HepG2 (cell line): ENCODE results near the gene LHFPL2. TPM values are rescaled to one million over a fixed set of nuclear protein-coding genes. Genes with fewer than 3 reads are reported as not detected.

Source experiments
- ATAC-seq: fragments of 200-7000 bp; cut with Tn5 transposase; 3 replicates; pipeline ENCODE4 v1.9.1; 2020; ENCODE audit warnings: mild to moderate bottlenecking, moderate library complexity
- BruUV-seq: library from RNA; stranded (reverse); fragments of 400-500 nt; replicated peaks from 2 replicates; lab custom pipeline; 2021; lab: Mats Ljungman, UMichigan
- CTCF ChIA-PET: fragments of 300-600 bp; formaldehyde crosslinking; extraction: SDS; loops from one replicate; lab custom pipeline; 2021; ENCODE audit warnings: low total read pairs, inconsistent platforms, low intra/inter-chr PET ratio; lab: Yijun Ruan, JAX
- POLR2A ChIA-PET: fragments of 350-600 bp; sonication (Branson Sonifier 250); formaldehyde crosslinking; loops from one replicate; lab custom pipeline; 2020; ENCODE audit warnings: antibody characterized with exemption, inconsistent platforms; lab: Yijun Ruan, JAX
- DNase-seq: peaks from one replicate; pipeline ENCODE4 v3.0.0-alpha.2; 2015; ENCODE audit warnings: low spot score
- FAIRE-seq: peaks from 3 replicates; lab custom pipeline; 2011; peaks lifted over from hg19 to GRCh38; lab: Jason Lieb, UNC
- H2AFZ ChIP-seq: one replicate; pipeline ENCODE4 v1.6.1; 2011; ENCODE audit warnings: low read length, inconsistent platforms
- H3K27ac ChIP-seq: fragments of 300-600 bp; 3 replicates; pipeline ENCODE4 v1.8.0; 2011; ENCODE audit warnings: mixed run types, mild to moderate bottlenecking, mixed read lengths, low read length, inconsistent platforms; ENCODE audit not compliant: insufficient read depth; ENCODE audit errors: extremely low read length
- H3K27me3 ChIP-seq, 2 experiments: fragments of 200-600 bp in 1 of 2; 2 replicates in 1 of 2; 3 replicates in 1 of 2; pipeline versions ENCODE4 v1.6.0 to v1.8.0; 2011; ENCODE audit warnings: low read length in 2 of 2, mild to moderate bottlenecking in 2 of 2, moderate library complexity in 2 of 2, inconsistent platforms in 1 of 2; ENCODE audit not compliant: insufficient read depth in 2 of 2, control insufficient read depth in 1 of 2
- H3K36me3 ChIP-seq, 2 experiments: fragments of 200-600 bp in 1 of 2; replicated peaks in 1 of 2; 2 replicates in 1 of 2; 3 replicates in 1 of 2; pipeline versions ENCODE4 v1.5.1 to v1.8.0; 2011; ENCODE audit warnings: low read length in 2 of 2, inconsistent platforms in 1 of 2; ENCODE audit not compliant: insufficient read depth in 2 of 2, control insufficient read depth in 1 of 2
- H3K4me1 ChIP-seq: 2 replicates; pipeline ENCODE4 v1.5.1; 2012; ENCODE audit warnings: low read length, inconsistent platforms; ENCODE audit not compliant: insufficient read depth
- H3K4me2 ChIP-seq: 2 replicates; pipeline ENCODE4 v1.6.0; 2011; ENCODE audit warnings: low read depth, low read length, inconsistent platforms
- H3K4me3 ChIP-seq, 3 experiments: fragments of 200-600 bp in 1 of 3; sonication (generic), shearing (Covaris generic) in 1 of 3; replicated peaks in 1 of 3; 2 replicates each; pipeline ENCODE4 v1.5.1; 2011 to 2016; ENCODE audit warnings: low read length in 3 of 3, inconsistent platforms in 2 of 3, low read depth in 2 of 3, mild to moderate bottlenecking in 2 of 3, control low read depth in 1 of 3, mixed read lengths in 1 of 3; ENCODE audit not compliant: insufficient read depth in 1 of 3
- H3K79me2 ChIP-seq: one replicate; pipeline ENCODE4 v1.6.1; 2011; ENCODE audit warnings: low read length, inconsistent platforms; ENCODE audit not compliant: insufficient read depth
- H3K9ac ChIP-seq: 2 replicates; pipeline ENCODE4 v1.6.0; 2011; ENCODE audit warnings: mild to moderate bottlenecking, low read depth, low read length, inconsistent platforms; ENCODE audit not compliant: insufficient read depth
- H3K9me3 ChIP-seq: 2 replicates; pipeline ENCODE4 v1.5.1; 2012; ENCODE audit warnings: mild to moderate bottlenecking, low read length
- H4K20me1 ChIP-seq: 2 replicates; pipeline ENCODE4 v1.6.0; 2011; ENCODE audit warnings: inconsistent platforms, mild to moderate bottlenecking, low read length, moderate library complexity; ENCODE audit not compliant: insufficient read depth
- ARNTL ChIP-seq: sonication (generic); formaldehyde crosslinking; IDR thresholded peaks from 2 replicates; pipeline ENCODE4 v1.4.0; 2020; ENCODE audit warnings: mild to moderate bottlenecking, missing genetic modification reagents
- FOXK1 ChIP-seq: sonication (generic); formaldehyde crosslinking; IDR thresholded peaks from 2 replicates; pipeline ENCODE4 v1.4.0; 2020; ENCODE audit warnings: low read depth, missing genetic modification reagents, borderline replicate concordance
- SNAPC2 ChIP-seq: sonication (generic); formaldehyde crosslinking; IDR thresholded peaks from 2 replicates; pipeline ENCODE4 v1.8.1; 2022; ENCODE audit warnings: mild to moderate bottlenecking, missing genetic modification reagents
- ZNF577 ChIP-seq: sonication (generic); formaldehyde crosslinking; IDR thresholded peaks from 2 replicates; pipeline ENCODE4 v1.4.0; 2020; ENCODE audit warnings: mild to moderate bottlenecking, low read depth, missing genetic modification reagents, borderline replicate concordance
- ZSCAN29 ChIP-seq: sonication (generic); formaldehyde crosslinking; conservative IDR thresholded peaks from 2 replicates; pipeline ENCODE4 v1.4.0; 2020; ENCODE audit warnings: mild to moderate bottlenecking, missing genetic modification reagents
- WGBS: methylation state at CpG from one replicate; pipeline ENCODE4 v1.1.6; 2017; ENCODE audit warnings: low lambda C conversion rate; 5-methylcytosine and 5-hydroxymethylcytosine counted together
- in situ Hi-C: cut with HindIII; loops from 2 replicates; pipeline ENCODE4 v1.10.0; 2017; ENCODE audit warnings: low pct_unique_long_range_greater_than_20kb; ENCODE audit not compliant: extremely low pct_ligation_motif_present
- intact Hi-C: fragments of 100-400 bp; cut with micrococcal nuclease; formaldehyde crosslinking; loops from one replicate; pipeline ENCODE4 v1.10.0; 2022; ENCODE audit not compliant: unreplicated experiment
- polyA plus RNA-seq, 8 experiments: library from polyadenylated mRNA; depleted of rRNA in 3 of 8; stranded (reverse) in 7 of 8; unstranded in 1 of 8; fragments of >200 nt; fragmentation: Illumina TruSeq in 4 of 8; extraction: Trizol in 4 of 8; gene quantifications; 2 replicates each; pipeline versions ENCODE4 v1.2.1 to v1.2.3, GENCODE V29; 2011 to 2016; ENCODE audit warnings: low read depth in 4 of 8, missing spikeins in 1 of 8, mixed read lengths in 1 of 8; ENCODE audit not compliant: insufficient read depth in 1 of 8
- total RNA-seq, 5 experiments: library from RNA; depleted of rRNA; stranded (reverse); fragments of >200 nt; fragmentation: Illumina TruSeq; extraction: Trizol; gene quantifications; 2 replicates each; pipeline ENCODE4 v1.2.3, GENCODE V29; 2016; ENCODE audit warnings: low read depth in 1 of 5
- TF ChIP-seq, protein P1 (sequence below): sonication (generic); formaldehyde crosslinking; IDR thresholded peaks from 2 replicates; pipeline ENCODE4 v1.4.0; 2020; ENCODE audit warnings: missing genetic modification reagents, borderline replicate concordance
- TF ChIP-seq, protein P2 (sequence below): sonication (generic); formaldehyde crosslinking; IDR thresholded peaks from 2 replicates; pipeline ENCODE4 v1.4.0; 2020; ENCODE audit warnings: mild to moderate bottlenecking, missing genetic modification reagents

LHFPL2 gene
- total and polyA plus RNA-seq, 2 of the 13 experiments (the other 11 are each of a cell fraction or from before 2014, with no cell fraction given), result 6.0 to 20.0 TPM

GRCh38 chr5:78631931-78632330 lies 16.6 kb downstream of the LHFPL2 start (continued):
- TF ChIP-seq, protein P1, sequence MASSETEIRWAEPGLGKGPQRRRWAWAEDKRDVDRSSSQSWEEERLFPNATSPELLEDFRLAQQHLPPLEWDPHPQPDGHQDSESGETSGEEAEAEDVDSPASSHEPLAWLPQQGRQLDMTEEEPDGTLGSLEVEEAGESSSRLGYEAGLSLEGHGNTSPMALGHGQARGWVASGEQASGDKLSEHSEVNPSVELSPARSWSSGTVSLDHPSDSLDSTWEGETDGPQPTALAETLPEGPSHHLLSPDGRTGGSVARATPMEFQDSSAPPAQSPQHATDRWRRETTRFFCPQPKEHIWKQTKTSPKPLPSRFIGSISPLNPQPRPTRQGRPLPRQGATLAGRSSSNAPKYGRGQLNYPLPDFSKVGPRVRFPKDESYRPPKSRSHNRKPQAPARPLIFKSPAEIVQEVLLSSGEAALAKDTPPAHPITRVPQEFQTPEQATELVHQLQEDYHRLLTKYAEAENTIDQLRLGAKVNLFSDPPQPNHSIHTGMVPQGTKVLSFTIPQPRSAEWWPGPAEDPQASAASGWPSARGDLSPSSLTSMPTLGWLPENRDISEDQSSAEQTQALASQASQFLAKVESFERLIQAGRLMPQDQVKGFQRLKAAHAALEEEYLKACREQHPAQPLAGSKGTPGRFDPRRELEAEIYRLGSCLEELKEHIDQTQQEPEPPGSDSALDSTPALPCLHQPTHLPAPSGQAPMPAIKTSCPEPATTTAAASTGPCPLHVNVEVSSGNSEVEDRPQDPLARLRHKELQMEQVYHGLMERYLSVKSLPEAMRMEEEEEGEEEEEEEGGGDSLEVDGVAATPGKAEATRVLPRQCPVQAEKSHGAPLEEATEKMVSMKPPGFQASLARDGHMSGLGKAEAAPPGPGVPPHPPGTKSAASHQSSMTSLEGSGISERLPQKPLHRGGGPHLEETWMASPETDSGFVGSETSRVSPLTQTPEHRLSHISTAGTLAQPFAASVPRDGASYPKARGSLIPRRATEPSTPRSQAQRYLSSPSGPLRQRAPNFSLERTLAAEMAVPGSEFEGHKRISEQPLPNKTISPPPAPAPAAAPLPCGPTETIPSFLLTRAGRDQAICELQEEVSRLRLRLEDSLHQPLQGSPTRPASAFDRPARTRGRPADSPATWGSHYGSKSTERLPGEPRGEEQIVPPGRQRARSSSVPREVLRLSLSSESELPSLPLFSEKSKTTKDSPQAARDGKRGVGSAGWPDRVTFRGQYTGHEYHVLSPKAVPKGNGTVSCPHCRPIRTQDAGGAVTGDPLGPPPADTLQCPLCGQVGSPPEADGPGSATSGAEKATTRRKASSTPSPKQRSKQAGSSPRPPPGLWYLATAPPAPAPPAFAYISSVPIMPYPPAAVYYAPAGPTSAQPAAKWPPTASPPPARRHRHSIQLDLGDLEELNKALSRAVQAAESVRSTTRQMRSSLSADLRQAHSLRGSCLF, result no peak

DNA sequence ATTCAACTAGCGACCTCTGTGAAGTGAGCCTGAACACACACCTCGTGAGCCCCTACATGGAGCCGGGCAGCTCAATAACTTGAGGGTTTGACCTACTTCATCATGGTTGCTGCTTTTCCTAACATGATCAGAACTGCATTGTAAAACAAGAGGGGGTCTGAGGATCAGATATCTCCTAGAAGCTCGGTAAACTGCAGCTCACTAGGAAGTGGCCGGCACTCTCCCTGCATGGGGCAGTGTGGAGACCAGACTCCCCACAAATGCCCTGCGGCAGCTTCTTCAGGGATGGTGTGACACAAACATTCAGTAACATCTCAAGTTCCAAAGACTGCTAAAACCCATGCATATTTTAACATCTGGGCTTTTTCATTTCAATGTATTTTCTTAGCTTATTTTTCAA lies 18.5 kb downstream of the LHFPL2 start:
- in situ Hi-C loops, result no loop called here
- 98% methylated on average over 5 of the region's 6 CpGs for WGBS
- Histone ChIP-seq H3K79me2 (peaks cover 35% of the 10 kb centered on the region), H3K4me1 (peaks cover 21% of the 10 kb centered on the region), H4K20me1 (no peaks in the 10 kb centered on the region), H3K27me3 (no peaks in the 10 kb centered on the region), H3K9ac (no peak overlapping the region), H3K4me2 (no peak overlapping the region), H2AFZ (no peak overlapping the region), H3K4me3 (no peak overlapping the region), H3K27ac (no peak overlapping the region), H3K36me3 (peaks cover 24 to 80% of the 10 kb centered on the region in 2 experiments), H3K9me3 (no peaks in the 10 kb centered on the region)
- DNase-seq (no peak), FAIRE-seq (no peak)
- intact Hi-C loops, result no loop called here
- BruUV-seq, result TSS peak; percentile 8
- CTCF ChIA-PET, result no interaction called here
- POLR2A ChIA-PET, result no interaction called here
- no peak for TF ChIP-seq ZSCAN29 (CRISPR knock-in tag)
- TF ChIP-seq SNAPC2 (CRISPR knock-in tag), result no peak
- TF ChIP-seq, protein P2, sequence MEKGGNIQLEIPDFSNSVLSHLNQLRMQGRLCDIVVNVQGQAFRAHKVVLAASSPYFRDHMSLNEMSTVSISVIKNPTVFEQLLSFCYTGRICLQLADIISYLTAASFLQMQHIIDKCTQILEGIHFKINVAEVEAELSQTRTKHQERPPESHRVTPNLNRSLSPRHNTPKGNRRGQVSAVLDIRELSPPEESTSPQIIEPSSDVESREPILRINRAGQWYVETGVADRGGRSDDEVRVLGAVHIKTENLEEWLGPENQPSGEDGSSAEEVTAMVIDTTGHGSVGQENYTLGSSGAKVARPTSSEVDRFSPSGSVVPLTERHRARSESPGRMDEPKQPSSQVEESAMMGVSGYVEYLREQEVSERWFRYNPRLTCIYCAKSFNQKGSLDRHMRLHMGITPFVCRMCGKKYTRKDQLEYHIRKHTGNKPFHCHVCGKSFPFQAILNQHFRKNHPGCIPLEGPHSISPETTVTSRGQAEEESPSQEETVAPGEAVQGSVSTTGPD, result no peak
- no peak for TF ChIP-seq FOXK1 (CRISPR knock-in tag)
- no peak for TF ChIP-seq ZNF577 (CRISPR knock-in tag)
- TF ChIP-seq ARNTL (CRISPR knock-in tag), result no peak
- TF ChIP-seq, all 625 proteins: peak for 0
- no peak for ATAC-seq
